Ishikawa (cell line): ENCODE measurements around the gene SNX24.

Source experiments
- CEBPB ChIP-seq: IDR thresholded peaks from 2 replicates; pipeline ENCODE4 v1.6.1; 2012
- CREB1 ChIP-seq: IDR thresholded peaks from 2 replicates; pipeline ENCODE4 v1.6.1; 2012; ENCODE audit warnings: low read depth
- EGR1 ChIP-seq: IDR thresholded peaks from 2 replicates; pipeline ENCODE4 v1.6.1; 2012
- EP300 ChIP-seq: IDR thresholded peaks from 2 replicates; pipeline ENCODE4 v1.6.1; 2012; ENCODE audit warnings: borderline replicate concordance
- FOXM1 ChIP-seq: IDR thresholded peaks from 2 replicates; pipeline ENCODE4 v1.6.1; 2012; ENCODE audit warnings: low read depth, borderline replicate concordance
- NFIC ChIP-seq: IDR thresholded peaks from 2 replicates; pipeline ENCODE4 v1.6.1; 2012
- RAD21 ChIP-seq: IDR thresholded peaks from 2 replicates; pipeline ENCODE4 v1.6.1; 2012; ENCODE audit warnings: low read depth
- TAF1 ChIP-seq: IDR thresholded peaks from 2 replicates; pipeline ENCODE4 v1.6.1; 2012; ENCODE audit warnings: low read depth, mild to moderate bottlenecking
- TCF12 ChIP-seq: IDR thresholded peaks from 2 replicates; pipeline ENCODE4 v1.6.1; 2012; ENCODE audit warnings: low read depth
- TEAD4 ChIP-seq: IDR thresholded peaks from 2 replicates; pipeline ENCODE4 v1.6.1; 2012
- YY1 ChIP-seq: IDR thresholded peaks from 2 replicates; pipeline ENCODE4 v1.6.1; 2012; ENCODE audit warnings: low read depth
- ZBTB7A ChIP-seq: IDR thresholded peaks from 2 replicates; pipeline ENCODE4 v1.6.1; 2012; ENCODE audit warnings: low read depth
- TF ChIP-seq, protein P1 (sequence below): IDR thresholded peaks from 2 replicates; pipeline ENCODE4 v1.6.1; 2012; ENCODE audit warnings: low read depth, mild to moderate bottlenecking
- TF ChIP-seq, protein P2 (sequence below): IDR thresholded peaks from 2 replicates; pipeline ENCODE4 v1.6.1; 2012
- TF ChIP-seq, protein P3 (sequence below): IDR thresholded peaks from 2 replicates; pipeline ENCODE4 v1.6.1; 2012

Gene SNX24

DNA sequence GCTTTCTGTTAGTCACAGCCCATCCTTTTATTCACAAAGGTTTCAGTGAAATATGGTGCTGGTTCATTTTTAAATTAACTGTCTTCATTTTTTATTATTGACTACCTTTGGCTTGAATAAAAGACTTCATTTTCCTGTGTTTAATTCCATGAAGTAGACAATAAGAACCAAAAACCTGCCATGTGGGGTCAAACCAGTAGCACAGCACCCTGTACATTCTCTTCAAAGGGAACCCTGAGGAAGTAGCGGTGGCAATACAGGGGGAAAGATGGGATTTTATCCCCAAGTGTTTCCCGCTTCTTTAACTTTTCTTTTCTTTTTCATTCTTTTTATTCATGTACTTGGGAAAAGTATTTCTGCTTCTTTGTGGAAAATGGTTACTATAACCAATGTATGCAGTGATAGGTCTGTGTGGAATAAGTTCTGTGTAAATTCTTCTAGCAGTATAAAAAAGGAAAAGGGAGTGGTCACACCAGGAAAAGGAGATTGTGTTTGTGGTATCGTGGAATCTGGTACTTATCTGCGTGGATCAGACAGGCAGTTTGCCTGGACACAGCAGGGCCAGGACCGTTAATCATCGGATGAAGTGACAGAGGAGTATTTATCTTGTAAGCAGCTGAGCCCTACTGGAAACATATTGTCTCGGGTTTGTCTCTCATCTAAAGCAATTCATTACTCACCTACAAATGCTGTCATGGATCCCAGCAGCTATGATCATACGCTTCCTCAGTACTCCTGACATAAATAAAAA lies 96.9 kb downstream of the SNX24 start:
- TF ChIP-seq TAF1 (no peak), EGR1 (no peak), ZBTB7A (no peak), NFIC (no peak), YY1 (no peak), FOXM1 (no peak), CEBPB (no peak), CREB1 (no peak), EP300 (no peak), RAD21 (no peak), TCF12 (no peak), TEAD4 (no peak)
- TF ChIP-seq, protein P1, sequence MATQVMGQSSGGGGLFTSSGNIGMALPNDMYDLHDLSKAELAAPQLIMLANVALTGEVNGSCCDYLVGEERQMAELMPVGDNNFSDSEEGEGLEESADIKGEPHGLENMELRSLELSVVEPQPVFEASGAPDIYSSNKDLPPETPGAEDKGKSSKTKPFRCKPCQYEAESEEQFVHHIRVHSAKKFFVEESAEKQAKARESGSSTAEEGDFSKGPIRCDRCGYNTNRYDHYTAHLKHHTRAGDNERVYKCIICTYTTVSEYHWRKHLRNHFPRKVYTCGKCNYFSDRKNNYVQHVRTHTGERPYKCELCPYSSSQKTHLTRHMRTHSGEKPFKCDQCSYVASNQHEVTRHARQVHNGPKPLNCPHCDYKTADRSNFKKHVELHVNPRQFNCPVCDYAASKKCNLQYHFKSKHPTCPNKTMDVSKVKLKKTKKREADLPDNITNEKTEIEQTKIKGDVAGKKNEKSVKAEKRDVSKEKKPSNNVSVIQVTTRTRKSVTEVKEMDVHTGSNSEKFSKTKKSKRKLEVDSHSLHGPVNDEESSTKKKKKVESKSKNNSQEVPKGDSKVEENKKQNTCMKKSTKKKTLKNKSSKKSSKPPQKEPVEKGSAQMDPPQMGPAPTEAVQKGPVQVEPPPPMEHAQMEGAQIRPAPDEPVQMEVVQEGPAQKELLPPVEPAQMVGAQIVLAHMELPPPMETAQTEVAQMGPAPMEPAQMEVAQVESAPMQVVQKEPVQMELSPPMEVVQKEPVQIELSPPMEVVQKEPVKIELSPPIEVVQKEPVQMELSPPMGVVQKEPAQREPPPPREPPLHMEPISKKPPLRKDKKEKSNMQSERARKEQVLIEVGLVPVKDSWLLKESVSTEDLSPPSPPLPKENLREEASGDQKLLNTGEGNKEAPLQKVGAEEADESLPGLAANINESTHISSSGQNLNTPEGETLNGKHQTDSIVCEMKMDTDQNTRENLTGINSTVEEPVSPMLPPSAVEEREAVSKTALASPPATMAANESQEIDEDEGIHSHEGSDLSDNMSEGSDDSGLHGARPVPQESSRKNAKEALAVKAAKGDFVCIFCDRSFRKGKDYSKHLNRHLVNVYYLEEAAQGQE = no peak
- TF ChIP-seq, protein P2, sequence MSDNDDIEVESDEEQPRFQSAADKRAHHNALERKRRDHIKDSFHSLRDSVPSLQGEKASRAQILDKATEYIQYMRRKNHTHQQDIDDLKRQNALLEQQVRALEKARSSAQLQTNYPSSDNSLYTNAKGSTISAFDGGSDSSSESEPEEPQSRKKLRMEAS = no peak
- TF ChIP-seq, protein P3, sequence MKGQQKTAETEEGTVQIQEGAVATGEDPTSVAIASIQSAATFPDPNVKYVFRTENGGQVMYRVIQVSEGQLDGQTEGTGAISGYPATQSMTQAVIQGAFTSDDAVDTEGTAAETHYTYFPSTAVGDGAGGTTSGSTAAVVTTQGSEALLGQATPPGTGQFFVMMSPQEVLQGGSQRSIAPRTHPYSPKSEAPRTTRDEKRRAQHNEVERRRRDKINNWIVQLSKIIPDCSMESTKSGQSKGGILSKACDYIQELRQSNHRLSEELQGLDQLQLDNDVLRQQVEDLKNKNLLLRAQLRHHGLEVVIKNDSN = no peak

DNA sequence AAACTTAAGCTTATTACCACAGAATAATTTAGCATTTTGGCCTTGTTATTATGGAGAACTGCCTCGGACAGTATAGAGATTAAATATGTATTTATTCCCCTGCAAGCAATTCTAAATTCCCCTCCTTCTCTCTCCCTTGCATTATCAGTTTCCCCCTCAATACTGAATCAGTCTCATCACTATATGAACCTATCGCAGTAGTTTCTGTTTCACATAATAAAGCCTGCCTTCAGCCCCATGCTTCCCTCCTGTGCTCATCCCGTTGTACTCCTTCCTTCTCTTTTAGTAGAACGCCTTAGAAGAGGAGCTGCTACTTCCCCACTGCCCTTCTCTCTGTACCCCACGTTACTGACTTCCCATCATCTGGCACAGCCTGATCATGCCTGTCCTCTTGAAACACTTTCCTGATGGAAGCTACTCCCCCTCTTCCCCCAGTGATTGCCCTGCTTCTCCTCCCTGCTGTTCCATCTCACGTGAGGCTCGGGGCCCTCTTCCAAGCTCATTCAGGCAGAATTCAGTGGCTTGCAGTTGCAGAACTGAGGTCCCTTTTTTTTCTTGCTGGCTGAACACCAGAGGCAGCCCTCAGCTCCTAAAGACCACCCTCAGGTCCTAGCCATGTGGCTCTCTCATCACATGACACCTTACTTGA lies 97.8 kb downstream of the SNX24 start:
- TF ChIP-seq CREB1 (no peak), CEBPB (no peak), RAD21 (no peak), TCF12 (no peak), FOXM1 (no peak), ZBTB7A (no peak), EGR1 (no peak), YY1 (no peak), TAF1 (no peak)
- TF ChIP-seq, protein P1 = no peak

DNA sequence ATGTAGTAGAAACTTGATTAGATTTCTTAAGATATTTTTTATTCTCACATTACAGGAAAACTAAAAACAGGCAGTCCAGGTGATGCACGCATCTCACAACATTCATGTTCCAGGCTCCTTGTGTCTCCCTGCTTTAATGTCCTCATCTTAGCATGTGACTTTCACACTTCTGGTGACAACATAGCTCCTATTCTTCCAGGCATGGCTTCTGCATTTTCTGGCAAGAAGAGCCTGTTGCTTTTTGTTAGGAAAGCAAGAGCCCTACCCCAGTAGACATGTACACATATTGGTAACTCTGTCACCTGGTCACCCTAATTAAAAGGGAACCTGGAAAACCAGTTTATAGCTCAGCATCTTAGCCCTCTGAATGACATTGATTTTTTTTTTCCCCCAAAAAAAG lies 98.6 kb downstream of the SNX24 start:
- TF ChIP-seq, protein P2 = no peak
- TF ChIP-seq EGR1 (no peak), TAF1 (no peak), NFIC (no peak), FOXM1 (no peak), ZBTB7A (no peak), CREB1 (no peak), TEAD4 (no peak), TCF12 (no peak), CEBPB (no peak), RAD21 (no peak)
- TF ChIP-seq, protein P1 = no peak

DNA sequence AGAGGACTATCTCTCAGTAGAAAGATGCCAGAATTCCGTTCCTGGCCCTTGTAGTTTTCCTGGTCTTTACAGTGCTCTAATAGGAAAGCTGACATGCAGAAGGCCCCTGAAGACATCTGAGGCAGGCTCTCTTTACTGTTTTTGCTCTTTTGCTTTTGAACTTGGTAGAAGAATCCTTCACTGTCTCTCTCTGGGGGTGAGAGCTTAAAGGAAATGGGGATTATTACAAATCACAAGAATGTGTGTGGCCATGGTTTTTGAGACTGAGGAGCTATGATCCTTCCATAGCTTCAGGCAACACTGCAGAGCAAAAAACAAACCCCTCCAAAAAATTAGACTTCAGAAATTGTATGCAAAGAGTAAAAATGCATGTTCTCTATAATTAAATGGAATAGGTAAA lies 102.0 kb downstream of the SNX24 start:
- TF ChIP-seq YY1 (no peak), TAF1 (no peak), EP300 (no peak), CEBPB (no peak), EGR1 (no peak), ZBTB7A (no peak), TEAD4 (no peak), NFIC (no peak), FOXM1 (no peak), RAD21 (no peak), TCF12 (no peak), CREB1 (no peak)
- TF ChIP-seq, protein P3 = no peak
- TF ChIP-seq, protein P2 = no peak
- TF ChIP-seq, protein P1 = no peak
